HFFc6 (cell line): ENCODE measurements around the gene SCP2. TPM values are rescaled to one million over a fixed set of nuclear protein-coding genes. Genes with fewer than 3 reads are reported as not detected.

Experiments used
- DNase-seq: peaks from one replicate; pipeline ENCODE4 v3.0.0-alpha.2; 2018
- H3K27ac Mint-ChIP-seq: 2 replicates; pipeline ENCODE4 v1.8.0; 2020; ENCODE audit warnings: mild to moderate bottlenecking, mixed read lengths
- H3K27me3 Mint-ChIP-seq: 2 replicates; pipeline ENCODE4 v1.8.0; 2021; ENCODE audit warnings: mild to moderate bottlenecking, moderate library complexity, mixed read lengths; ENCODE audit not compliant: insufficient read depth
- H3K36me3 Mint-ChIP-seq: 2 replicates; pipeline ENCODE4 v1.8.0; 2021; ENCODE audit warnings: low read depth, mixed read lengths
- H3K4me1 Mint-ChIP-seq: 2 replicates; pipeline ENCODE4 v1.8.0; 2020; ENCODE audit warnings: low read depth, mixed read lengths
- H3K4me3 Mint-ChIP-seq: 2 replicates; pipeline ENCODE4 v1.8.0; 2020; ENCODE audit warnings: mild to moderate bottlenecking, moderate library complexity, mixed read lengths
- H3K9me3 Mint-ChIP-seq: 2 replicates; pipeline ENCODE4 v1.8.0; 2020; ENCODE audit warnings: mild to moderate bottlenecking, mixed read lengths
- total RNA-seq, 6 experiments: library from RNA; stranded (reverse); fragmentation: NEBNext Ultra II Directional; extraction: Animal tissue kit (Norgen Biotek cat#: 25700); gene quantifications; 2 replicates in 1 of 6; 3 replicates in 5 of 6; pipeline ENCODE4 v1.2.3, GENCODE V29; 2021
- TF ChIP-seq, protein P1 (sequence below): fragments of 200-600 bp; sonication (generic); IDR thresholded peaks from 2 replicates; pipeline ENCODE4 v1.5.0; 2021; ENCODE audit warnings: antibody characterized with exemption, mild to moderate bottlenecking

Gene SCP2
- total RNA-seq, 6 experiments from 2014 or later = 122 to 159 (median 156) TPM

DNA sequence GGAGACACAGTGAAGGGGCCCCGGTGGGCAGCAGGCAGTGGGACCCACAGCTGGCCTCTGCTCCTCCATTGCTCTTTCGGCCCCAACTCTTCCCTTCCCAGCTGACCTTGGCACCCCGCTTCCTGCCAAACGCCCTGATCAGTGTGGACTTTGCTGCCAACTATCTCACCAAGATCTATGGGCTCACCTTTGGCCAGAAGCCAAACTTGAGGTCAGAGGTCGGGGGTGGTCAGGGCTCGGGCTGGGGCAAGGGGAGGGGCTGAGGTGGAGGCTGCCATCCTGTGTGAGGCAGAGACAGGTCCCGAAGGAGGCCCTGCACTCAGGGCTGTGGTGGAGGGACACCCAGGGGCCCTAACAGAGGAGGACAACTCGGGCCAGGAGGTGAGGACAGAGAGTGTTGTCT, 148.7 kb downstream of the SCP2 start:
- DNase-seq = no peak
- H3K9me3 Mint-ChIP-seq = no peaks in the 10 kb centered on the region
- peaks cover 10% of the 10 kb centered on the region; the same call in 1 of the 2 replicates for H3K27me3 Mint-ChIP-seq
- no peak overlapping the region for H3K4me3 Mint-ChIP-seq
- TF ChIP-seq, protein P1, sequence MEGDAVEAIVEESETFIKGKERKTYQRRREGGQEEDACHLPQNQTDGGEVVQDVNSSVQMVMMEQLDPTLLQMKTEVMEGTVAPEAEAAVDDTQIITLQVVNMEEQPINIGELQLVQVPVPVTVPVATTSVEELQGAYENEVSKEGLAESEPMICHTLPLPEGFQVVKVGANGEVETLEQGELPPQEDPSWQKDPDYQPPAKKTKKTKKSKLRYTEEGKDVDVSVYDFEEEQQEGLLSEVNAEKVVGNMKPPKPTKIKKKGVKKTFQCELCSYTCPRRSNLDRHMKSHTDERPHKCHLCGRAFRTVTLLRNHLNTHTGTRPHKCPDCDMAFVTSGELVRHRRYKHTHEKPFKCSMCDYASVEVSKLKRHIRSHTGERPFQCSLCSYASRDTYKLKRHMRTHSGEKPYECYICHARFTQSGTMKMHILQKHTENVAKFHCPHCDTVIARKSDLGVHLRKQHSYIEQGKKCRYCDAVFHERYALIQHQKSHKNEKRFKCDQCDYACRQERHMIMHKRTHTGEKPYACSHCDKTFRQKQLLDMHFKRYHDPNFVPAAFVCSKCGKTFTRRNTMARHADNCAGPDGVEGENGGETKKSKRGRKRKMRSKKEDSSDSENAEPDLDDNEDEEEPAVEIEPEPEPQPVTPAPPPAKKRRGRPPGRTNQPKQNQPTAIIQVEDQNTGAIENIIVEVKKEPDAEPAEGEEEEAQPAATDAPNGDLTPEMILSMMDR = no peak
- H3K4me1 Mint-ChIP-seq = no peaks in the 10 kb centered on the region
- no peak overlapping the region for H3K27ac Mint-ChIP-seq
- H3K36me3 Mint-ChIP-seq = no peaks in the 10 kb centered on the region

DNA sequence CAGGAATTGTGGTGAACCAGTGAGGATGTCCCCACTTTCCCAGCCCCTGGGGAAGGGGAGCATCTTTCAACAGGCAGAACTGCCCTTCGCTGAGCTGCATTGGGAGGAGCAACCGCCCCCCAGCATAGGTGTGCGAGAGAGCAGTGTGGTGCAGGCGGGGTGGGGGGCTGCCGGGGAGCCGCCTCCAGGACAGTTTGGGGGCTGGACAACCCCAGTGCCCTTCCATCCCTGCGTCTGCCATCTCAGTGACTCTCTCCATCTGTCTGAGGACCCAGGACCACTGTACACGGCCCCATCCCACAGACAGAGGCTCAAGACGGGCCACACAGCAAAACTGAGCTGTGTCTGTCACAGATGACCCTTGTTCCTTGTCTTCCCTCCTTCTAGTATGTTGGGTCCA, 149.1 kb downstream of the SCP2 start:
- Mint-ChIP-seq H3K36me3 (no peaks in the 10 kb centered on the region), H3K27me3 (peaks cover 10% of the 10 kb centered on the region; the same call in 1 of the 2 replicates), H3K4me1 (no peaks in the 10 kb centered on the region), H3K27ac (no peak overlapping the region), H3K4me3 (no peak overlapping the region), H3K9me3 (no peaks in the 10 kb centered on the region)
- DNase-seq = no peak
- TF ChIP-seq, protein P1 = no peak

DNA sequence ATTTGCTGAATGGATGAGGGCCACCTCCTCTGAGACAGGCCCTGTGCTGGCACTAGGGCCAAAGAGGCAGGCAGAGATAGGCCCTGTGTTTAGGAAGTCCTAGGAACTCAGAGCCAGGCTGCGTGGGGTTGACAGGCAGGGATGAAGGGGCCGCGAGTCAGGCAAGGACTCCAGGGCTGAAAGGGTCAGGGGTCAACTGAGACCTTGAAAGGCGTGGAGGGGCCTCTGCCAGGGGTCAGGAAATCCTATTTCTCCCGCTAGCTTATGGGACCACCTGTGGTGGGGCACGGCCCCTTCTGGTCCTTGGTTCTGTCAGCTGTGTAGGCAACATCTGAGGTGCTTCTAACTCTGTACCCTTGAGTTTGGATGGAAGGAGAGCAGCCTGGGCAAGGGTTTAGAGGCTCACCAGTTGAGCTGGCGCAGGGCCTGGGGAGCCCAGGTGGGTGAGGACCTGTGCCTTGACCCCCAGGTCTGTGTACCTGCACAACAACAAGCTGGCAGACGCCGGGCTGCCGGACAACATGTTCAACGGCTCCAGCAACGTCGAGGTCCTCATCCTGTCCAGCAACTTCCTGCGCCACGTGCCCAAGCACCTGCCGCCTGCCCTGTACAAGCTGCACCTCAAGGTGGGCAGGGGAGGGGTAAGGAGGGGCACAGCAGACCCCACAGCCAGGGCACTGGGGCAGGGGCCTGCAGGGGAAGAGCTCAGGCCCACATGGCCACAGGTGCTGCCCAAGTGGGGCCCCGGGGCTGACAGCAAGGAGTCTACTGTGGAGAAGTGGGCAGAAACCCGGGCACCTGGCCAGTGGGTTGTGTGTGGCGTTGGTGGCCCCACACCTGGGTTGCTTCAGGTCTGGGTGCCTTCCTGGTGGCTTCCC, 149.9 kb downstream of the SCP2 start:
- Mint-ChIP-seq H3K27ac (no peak overlapping the region), H3K9me3 (no peaks in the 10 kb centered on the region), H3K4me1 (no peaks in the 10 kb centered on the region), H3K27me3 (peaks cover 9% of the 10 kb centered on the region; the same call in 1 of the 2 replicates), H3K4me3 (no peak overlapping the region), H3K36me3 (no peaks in the 10 kb centered on the region)
- DNase-seq = no peak
- TF ChIP-seq, protein P1 = no peak

DNA sequence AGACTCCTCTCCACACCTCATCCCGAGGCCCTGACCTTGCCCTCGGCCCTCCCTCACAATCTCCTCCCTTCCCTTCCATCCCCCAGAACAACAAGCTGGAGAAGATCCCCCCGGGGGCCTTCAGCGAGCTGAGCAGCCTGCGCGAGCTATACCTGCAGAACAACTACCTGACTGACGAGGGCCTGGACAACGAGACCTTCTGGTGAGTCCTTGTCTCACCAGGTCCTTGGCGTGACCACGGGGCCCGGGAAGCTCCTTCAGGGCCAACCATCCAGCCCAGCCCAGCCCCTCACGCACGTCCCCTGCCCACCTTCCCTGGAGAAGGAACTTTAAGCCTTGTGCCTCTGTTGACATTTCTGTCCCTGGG, 150.5 kb downstream of the SCP2 start:
- Mint-ChIP-seq H3K9me3 (no peaks in the 10 kb centered on the region), H3K27me3 (peaks cover 7% of the 10 kb centered on the region; the same call in 1 of the 2 replicates), H3K36me3 (no peaks in the 10 kb centered on the region), H3K27ac (no peak overlapping the region), H3K4me3 (no peak overlapping the region), H3K4me1 (no peaks in the 10 kb centered on the region)
- DNase-seq = no peak
- TF ChIP-seq, protein P1 = no peak

DNA sequence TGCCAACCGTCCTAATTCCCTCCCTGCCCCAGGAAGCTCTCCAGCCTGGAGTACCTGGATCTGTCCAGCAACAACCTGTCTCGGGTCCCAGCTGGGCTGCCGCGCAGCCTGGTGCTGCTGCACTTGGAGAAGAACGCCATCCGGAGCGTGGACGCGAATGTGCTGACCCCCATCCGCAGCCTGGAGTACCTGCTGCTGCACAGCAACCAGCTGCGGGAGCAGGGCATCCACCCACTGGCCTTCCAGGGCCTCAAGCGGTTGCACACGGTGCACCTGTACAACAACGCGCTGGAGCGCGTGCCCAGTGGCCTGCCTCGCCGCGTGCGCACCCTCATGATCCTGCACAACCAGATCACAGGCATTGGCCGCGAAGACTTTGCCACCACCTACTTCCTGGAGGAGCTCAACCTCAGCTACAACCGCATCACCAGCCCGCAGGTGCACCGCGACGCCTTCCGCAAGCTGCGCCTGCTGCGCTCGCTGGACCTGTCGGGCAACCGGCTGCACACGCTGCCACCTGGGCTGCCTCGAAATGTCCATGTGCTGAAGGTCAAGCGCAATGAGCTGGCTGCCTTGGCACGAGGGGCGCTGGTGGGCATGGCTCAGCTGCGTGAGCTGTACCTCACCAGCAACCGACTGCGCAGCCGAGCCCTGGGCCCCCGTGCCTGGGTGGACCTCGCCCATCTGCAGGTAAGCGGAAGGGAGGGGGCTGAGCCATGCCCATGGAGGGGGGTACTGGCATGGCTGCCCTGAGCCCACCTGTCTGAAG, 151.4 kb downstream of the SCP2 start:
- TF ChIP-seq, protein P1 = no peak
- no peaks in the 10 kb centered on the region for H3K36me3 Mint-ChIP-seq
- H3K4me1 Mint-ChIP-seq = no peaks in the 10 kb centered on the region
- no peaks in the 10 kb centered on the region for H3K9me3 Mint-ChIP-seq
- no peak overlapping the region for H3K27ac Mint-ChIP-seq
- DNase-seq = no peak
- H3K4me3 Mint-ChIP-seq = no peak overlapping the region
- H3K27me3 Mint-ChIP-seq = peaks cover 7% of the 10 kb centered on the region
